Activated naive CD4-positive, alpha-beta T cell treated with anti-CD3 and anti-CD28 coated beads, Interleukin-2, amount 50 U/mL, for 72 hours (primary cell): Measurements from ENCODE around the gene HRH2. TPM values are rescaled to one million over a fixed set of nuclear protein-coding genes. Genes with fewer than 3 reads are reported as not detected.
A peak's percentile ranks its signal among the peaks of the same experiment; 100 is the strongest.

Source experiments
- ATAC-seq, 2 donors: fragments of 150-1000 bp; cut with Tn5 transposase; 2 replicates each; pipeline ENCODE4 v1.10.0; 2021; ENCODE audit warnings: mild to moderate bottlenecking in 2 of 2, moderate library complexity in 2 of 2
- DNase-seq, 2 donors: peaks; one replicate each; pipeline ENCODE4 v3.0.0; 2021 to 2022; ENCODE audit warnings: low spot score in 2 of 2
- H3K27ac Mint-ChIP-seq, 2 donors: one replicate each; pipeline ENCODE4 v1.8.0; 2022; ENCODE audit warnings: mild to moderate bottlenecking in 2 of 2, mixed read lengths in 2 of 2
- H3K36me3 Mint-ChIP-seq, 2 donors: one replicate each; pipeline ENCODE4 v1.8.0; 2022; ENCODE audit warnings: mixed read lengths in 2 of 2
- H3K9me3 Mint-ChIP-seq, 2 donors: one replicate each; pipeline ENCODE4 v1.8.0; 2022; ENCODE audit warnings: mixed read lengths in 2 of 2
- total RNA-seq, 2 donors: library from RNA; stranded (reverse); gene quantifications; one replicate each; pipeline ENCODE4 v1.2.3, GENCODE V29; 2022

HRH2 gene
- total RNA-seq, 2 donors from 2014 or later: 13.7 to 28.8 TPM

DNA sequence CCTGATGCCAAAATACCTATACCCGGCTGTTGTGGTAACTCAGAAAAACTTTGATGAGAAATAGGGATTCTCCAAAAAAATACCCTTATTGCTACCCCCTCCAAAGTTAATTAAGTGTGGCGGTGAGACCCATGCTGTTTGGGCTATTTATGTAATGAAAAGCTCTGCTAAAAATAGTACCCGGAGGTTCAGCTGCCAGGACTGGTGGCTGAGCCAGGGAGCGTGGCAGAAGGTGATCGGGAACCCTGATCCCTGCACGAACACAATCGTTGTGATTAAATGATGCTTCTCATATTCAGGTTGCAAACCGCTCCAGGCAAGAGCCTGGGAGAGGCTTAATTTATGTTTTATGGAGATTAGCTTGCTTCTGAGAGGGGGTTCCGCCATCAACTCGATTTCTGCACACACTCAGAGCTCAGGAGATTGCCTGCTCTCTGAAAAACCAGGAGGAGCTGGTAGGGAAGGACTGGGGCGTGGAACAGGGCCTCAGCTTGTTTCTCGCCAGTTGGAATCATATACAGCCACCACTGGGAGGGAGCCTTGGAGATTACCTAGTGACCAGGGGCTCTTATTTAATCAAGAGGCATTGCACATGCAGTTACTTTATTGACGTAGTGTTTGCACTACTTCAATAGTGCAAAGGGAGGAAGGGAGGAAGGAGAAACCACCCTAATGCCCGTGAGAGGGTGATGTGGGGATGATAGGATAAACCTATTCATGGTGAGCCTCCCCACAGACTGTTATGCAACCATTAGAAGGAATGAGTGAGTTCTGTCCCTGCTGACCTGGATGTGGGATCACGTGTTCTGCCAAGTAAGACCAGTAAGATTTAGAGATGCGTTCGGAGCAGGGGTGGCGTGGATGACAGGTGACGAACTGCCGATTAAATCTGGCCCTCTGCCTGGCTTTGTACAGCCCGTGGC lies 23.4 kb downstream of the HRH2 start:
- peaks cover 7 to 16% of the 10 kb centered on the region in 2 donors for H3K36me3 Mint-ChIP-seq
- ATAC-seq: no peak
- no peaks in the 10 kb centered on the region for H3K9me3 Mint-ChIP-seq
- no peak for DNase-seq
- H3K27ac Mint-ChIP-seq: no peak overlapping the region

DNA sequence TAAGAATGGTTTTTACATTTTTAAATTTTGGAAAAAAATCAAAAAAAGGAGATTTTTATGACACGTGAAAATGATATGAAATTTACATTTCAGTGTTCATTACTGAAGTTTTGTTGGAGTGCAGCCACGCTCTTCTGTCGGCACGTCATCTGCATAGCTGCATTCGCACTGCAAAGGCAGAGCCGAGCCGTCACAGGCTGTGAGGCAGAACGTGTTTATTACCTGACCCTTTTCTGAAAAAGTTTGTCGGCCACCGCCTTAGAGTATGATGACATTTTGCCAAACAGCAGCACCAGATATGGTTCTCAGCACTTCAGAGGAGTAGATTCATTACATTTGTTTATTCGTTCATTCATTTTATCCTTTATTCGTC lies 24.1 kb downstream of the HRH2 start:
- peaks cover 7 to 16% of the 10 kb centered on the region in 2 donors for H3K36me3 Mint-ChIP-seq
- ATAC-seq (no peak), DNase-seq (no peak)
- no peak overlapping the region for H3K27ac Mint-ChIP-seq
- no peaks in the 10 kb centered on the region for H3K9me3 Mint-ChIP-seq

DNA sequence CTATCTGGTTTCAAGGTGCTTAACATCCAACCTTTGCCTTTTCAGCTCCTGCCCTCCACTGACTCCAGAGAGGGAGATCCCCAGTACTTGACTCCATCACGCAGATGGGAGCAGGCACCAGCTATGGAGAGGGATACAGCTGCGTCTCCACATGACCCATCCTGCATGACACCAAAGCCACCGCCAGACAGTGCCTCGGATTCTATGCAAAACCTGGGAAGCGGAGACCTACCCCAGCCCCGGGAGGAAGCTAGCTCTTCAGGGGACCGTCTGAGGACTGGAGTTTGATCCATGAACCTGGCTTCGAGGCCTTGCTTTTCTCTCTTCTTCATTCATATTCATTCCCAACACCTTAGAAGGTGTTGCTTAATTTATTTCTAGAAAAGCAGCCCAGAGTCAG lies 24.8 kb downstream of the HRH2 start:
- DNase-seq (no peak), ATAC-seq (no peak)
- no peak overlapping the region for H3K27ac Mint-ChIP-seq
- peaks cover 7 to 16% of the 10 kb centered on the region in 2 donors for H3K36me3 Mint-ChIP-seq
- H3K9me3 Mint-ChIP-seq: no peaks in the 10 kb centered on the region

DNA sequence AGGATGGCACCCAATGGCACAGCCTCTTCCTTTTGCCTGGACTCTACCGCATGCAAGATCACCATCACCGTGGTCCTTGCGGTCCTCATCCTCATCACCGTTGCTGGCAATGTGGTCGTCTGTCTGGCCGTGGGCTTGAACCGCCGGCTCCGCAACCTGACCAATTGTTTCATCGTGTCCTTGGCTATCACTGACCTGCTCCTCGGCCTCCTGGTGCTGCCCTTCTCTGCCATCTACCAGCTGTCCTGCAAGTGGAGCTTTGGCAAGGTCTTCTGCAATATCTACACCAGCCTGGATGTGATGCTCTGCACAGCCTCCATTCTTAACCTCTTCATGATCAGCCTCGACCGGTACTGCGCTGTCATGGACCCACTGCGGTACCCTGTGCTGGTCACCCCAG lies 25.4 kb downstream of the HRH2 start:
- no peak overlapping the region for H3K27ac Mint-ChIP-seq

DNA sequence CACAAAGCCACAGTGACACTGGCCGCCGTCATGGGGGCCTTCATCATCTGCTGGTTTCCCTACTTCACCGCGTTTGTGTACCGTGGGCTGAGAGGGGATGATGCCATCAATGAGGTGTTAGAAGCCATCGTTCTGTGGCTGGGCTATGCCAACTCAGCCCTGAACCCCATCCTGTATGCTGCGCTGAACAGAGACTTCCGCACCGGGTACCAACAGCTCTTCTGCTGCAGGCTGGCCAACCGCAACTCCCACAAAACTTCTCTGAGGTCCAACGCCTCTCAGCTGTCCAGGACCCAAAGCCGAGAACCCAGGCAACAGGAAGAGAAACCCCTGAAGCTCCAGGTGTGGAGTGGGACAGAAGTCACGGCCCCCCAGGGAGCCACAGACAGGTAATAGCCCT lies 26.1 kb downstream of the HRH2 start:
- H3K9me3 Mint-ChIP-seq: no peaks in the 10 kb centered on the region
- H3K27ac Mint-ChIP-seq: peak overlapping the region in 1 of 2 donors; percentile 26
- no peak for DNase-seq
- peaks cover 7 to 16% of the 10 kb centered on the region in 2 donors for H3K36me3 Mint-ChIP-seq
- ATAC-seq: no peak

More for the DNA sequence above, 25.4 kb downstream of the HRH2 start:
- DNase-seq (no peak), ATAC-seq (no peak)
- H3K36me3 Mint-ChIP-seq: peaks cover 7 to 16% of the 10 kb centered on the region in 2 donors
- H3K9me3 Mint-ChIP-seq: no peaks in the 10 kb centered on the region

DNA sequence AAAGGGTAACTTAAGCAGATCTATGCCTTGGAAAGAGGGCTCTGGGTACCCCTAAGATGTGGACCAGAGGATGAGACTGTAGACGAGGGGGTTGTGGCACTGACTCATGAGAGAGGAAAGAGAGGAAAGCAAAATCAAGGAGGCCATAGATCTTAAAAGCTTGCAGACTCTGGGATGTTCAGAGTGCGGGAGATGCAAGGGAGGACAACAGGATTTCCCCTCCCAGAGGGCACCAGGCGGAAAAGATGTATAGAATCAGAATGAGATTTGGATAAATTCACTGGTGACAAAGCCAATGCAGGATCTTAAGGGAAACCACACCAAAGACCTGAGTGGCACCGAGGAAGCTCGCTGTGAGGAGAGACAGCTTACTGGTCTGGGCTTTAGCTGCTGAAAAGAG lies 27.1 kb downstream of the HRH2 start:
- Mint-ChIP-seq H3K9me3 (no peaks in the 10 kb centered on the region), H3K36me3 (peaks cover 7 to 16% of the 10 kb centered on the region in 2 donors), H3K27ac (peak overlapping the region; percentile 12 to 26)
- DNase-seq (no peak), ATAC-seq (no peak)

DNA sequence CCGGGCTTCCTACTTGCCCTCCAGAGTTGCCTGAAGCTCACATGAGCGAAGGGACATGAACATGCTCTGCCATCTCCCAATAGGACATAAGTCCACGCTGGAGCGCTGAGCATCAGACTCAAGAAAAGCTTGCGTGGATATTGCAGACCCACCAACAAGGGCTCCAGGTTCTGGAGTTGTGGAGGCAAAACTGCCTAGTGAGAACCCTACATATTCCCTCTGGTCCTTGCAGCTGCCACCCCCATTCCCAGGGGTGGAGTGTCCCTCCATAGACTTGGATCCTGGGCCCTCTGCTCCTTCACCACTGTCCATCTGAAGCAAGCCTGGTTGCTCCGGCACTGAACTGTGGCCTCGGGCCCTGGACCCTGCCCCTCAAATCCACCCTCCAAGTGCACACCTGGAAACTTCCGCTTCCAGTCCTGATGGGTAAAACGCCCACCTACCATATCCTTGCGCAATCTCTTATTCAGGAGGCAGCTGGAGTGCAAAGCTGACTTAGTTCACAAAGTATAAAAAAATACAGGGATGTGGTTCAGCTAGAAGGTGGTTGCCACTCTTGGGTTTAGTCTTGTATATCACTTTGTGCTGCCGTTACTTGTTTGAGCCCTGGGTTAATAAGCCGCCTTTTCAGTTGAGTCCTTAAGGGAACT lies 28.0 kb downstream of the HRH2 start:
- Mint-ChIP-seq H3K27ac (no peak overlapping the region), H3K36me3 (peaks cover 7 to 21% of the 10 kb centered on the region in 2 donors), H3K9me3 (no peaks in the 10 kb centered on the region)
- ATAC-seq: no peak
- no peak for DNase-seq

DNA sequence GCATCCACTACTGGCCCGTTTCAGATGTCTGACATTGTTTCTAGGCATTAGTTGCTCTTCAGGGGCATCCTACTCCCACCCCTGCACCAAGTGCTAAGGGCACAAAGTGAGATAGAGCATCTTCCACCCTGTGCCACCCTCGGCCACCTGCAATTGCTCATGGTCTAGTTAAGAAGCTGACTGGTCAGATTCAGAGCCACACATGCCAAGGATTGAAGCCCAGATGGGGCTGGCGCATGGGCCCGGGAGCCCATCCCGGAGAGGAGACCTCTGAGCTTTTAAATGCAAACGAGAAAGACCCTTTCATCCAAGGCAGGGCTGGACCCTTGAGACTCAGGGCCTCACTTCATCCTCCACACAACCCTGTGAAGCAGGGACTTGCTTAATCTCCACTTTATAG lies 28.5 kb downstream of the HRH2 start:
- DNase-seq: no peak
- Mint-ChIP-seq H3K9me3 (no peaks in the 10 kb centered on the region), H3K27ac (no peak overlapping the region), H3K36me3 (peaks cover 7 to 24% of the 10 kb centered on the region in 2 donors)
- no peak for ATAC-seq

DNA sequence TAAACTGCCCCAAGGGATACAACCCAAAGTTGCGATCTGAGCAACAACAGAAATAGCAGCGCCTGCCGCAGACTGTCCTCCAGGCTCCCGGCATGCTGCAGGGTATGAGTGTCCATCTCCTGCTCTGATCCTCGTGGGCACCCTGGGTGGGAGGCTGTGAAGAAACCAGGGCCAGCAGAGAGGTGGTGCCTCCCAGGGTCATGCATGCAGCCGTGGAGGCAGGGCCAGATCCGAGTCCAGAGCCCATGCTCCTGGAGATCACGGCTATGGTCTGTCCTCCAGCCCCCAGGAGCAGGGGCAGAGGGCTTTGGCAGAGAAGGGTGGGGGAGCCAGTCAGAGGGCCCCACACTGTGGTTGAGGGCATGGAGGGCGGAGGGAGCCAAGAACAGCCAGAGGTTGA lies 29.0 kb downstream of the HRH2 start:
- Mint-ChIP-seq H3K9me3 (no peaks in the 10 kb centered on the region), H3K27ac (no peak overlapping the region), H3K36me3 (peaks cover 7 to 24% of the 10 kb centered on the region in 2 donors)
- DNase-seq: no peak
- no peak for ATAC-seq

DNA sequence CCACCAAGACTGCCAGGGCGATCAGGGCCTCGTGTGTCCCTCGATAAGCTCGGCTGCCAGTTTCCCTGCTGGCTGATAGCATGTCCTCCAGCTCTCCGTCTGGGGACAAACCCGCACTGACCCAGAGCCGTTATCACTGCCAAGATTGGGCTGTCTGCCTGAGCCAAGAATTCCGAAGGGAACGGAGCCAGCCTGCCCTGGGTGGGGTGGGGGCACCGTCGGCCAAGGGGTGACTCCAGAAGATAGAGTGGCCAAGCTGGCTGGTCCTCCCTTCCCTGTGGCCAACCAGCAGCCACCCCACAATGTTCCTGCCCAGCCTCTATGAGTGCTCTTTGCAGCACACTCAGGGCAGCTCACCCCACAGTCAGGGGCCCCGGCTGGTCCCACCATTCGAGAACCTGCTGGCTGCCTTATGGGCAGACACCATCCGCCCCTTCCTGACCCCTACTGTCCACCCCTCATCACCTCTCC lies 29.4 kb downstream of the HRH2 start:
- Mint-ChIP-seq H3K9me3 (no peaks in the 10 kb centered on the region), H3K27ac (peak overlapping the region in 1 of 2 donors; percentile 37), H3K36me3 (peaks cover 7 to 24% of the 10 kb centered on the region in 2 donors)
- ATAC-seq (no peak), DNase-seq (no peak)

DNA sequence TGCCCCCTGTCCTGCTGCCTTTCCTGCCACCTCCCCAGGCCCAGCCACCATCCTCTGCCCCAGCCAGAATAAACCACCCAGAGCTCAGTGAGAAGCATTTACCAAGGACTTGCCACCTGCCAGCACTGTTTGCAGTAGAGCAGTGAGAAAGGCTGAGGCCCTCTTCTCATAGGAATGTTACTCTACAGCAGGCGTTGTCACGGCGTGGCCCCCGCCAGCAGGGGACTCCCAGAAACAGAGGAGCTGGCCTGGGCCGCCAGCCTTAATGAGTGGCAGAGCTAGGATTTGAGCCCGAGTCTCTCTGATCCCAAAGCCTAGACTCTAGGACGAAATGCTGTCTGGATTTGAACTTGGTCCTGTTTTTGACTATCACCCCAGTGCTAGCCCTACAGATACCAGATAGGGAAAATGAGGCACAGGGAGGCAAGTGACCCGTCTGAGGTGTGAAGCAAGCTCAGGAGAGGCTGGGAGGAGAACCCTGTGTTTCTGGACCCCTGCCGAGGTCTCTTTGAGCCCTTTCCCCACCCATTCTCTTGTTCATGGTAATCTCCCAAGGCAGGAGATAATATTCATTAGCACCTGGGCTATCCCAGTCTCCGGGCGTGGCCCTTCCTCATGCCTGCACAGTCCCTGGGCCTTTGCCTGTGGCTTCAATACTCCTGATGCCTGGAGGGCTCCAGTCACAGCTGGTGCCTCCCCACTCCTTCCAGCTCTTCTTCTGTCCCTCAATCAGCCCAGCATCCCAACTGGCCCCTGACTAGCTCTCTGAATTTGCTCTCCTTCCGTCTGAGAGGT lies 30.7 kb downstream of the HRH2 start:
- H3K36me3 Mint-ChIP-seq: peaks cover 2 to 13% of the 10 kb centered on the region in 2 donors

DNA sequence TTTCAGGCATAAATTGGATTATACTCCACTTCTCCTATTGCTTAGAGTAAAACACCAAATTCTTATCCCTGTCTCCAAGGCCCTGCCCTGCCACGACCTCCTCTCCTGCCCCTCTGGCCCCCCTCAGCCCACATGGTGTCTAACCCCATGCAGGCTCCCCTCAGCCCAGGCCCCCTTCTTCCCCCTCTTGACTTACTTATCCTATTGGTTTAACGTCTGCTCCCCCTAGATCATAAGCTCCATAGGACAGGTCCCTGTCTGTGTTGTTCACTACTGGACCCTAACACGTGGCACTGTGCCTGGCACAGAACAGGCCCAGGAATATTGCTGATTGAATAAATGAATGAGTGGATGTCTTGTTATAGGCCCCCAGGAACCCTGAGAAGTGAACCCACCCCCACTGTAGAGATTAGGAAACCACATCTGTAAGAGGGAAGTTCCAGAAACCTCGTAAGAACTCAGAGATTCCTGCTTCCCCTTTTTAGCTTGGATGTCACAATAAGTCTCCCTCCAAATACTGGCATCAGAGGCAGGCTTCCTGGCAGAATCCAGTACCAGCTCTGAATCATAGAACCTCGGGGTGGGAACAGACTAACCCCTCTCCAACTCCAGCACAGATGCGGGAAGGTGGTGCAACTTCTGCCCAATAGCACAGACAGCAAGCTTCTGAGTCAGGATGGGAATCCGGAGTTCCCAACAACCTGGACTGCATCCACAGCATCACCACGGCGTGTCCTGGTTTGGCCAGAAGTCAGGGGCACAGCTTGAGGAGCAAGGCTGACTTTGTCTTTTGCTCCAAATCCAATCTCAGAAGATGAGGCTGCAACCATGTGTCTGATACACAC lies 31.5 kb downstream of the HRH2 start:
- Mint-ChIP-seq H3K36me3 (peaks cover 0 to 8% of the 10 kb centered on the region in 2 donors), H3K9me3 (no peaks in the 10 kb centered on the region), H3K27ac (peak overlapping the region; percentile 37 to 70)
- ATAC-seq (no peak), DNase-seq (no peak)

More for the DNA sequence above, 30.7 kb downstream of the HRH2 start:
- Mint-ChIP-seq H3K27ac (peak overlapping the region; percentile 37 to 68), H3K9me3 (no peaks in the 10 kb centered on the region)
- ATAC-seq: no peak
- no peak for DNase-seq

DNA sequence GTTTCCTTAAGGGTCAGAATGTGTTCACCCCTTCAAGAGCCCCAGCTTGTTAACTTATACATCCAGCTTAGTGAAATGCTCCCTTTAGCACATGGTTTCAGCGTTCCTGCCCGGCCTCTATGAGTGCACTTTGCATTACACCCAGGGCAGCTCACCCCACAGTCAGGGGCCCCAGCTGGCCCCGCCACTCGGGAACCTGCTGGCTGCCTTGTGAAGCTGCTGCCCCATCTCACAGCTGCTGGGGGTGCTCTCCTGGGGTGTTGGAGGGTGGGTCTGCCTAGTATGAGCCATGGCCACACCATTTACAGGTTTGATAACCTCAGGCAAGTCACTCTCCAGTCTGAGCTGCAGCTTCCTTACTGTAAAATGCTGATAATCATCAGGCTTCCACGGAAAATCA lies 32.2 kb downstream of the HRH2 start:
- peaks cover 0 to 8% of the 10 kb centered on the region in 2 donors for H3K36me3 Mint-ChIP-seq
- DNase-seq (no peak), ATAC-seq (no peak)
- H3K9me3 Mint-ChIP-seq: no peaks in the 10 kb centered on the region
- H3K27ac Mint-ChIP-seq: peak overlapping the region in 1 of 2 donors; percentile 7

DNA sequence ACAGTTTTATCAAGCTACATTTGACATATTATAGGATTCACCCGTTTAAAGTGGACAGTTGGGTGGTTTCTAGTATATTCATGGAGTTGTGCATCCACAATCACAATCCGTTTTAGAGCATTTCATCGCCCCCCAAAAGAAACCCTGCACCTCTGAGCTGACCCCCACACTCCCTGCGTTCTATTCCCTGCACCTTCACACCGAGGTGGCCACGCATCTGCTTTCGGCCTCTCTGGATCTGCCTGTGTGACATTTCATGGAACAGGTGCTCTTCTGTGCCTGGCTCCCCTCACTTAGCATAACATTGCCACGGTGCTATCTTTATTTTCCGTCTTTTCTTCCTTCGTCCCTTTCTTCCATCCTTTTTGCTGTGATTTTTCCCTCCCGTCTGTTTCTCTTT lies 32.7 kb downstream of the HRH2 start:
- H3K27ac Mint-ChIP-seq: peak overlapping the region; percentile 7 to 96

DNA sequence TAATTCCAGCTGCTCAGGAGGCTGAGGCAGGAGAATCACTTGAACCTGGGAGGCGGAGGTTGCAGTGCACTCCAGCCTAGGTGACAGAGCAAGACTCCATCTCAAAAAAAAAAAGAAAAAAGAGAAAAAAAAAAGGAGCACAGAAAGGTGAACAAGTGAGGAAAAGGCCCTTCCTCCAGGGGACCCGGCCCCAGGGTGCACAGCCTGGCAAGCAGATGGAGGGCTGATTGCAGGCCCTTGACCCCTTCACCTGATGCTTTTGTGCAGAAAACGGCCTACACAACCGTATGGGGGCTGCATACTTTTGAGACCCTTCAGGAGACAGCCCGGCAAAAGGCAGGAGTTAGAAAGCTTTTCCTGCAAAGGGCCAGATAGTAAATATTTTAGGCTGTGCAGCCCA lies 33.9 kb downstream of the HRH2 start:
- H3K36me3 Mint-ChIP-seq: peaks cover 0 to 8% of the 10 kb centered on the region in 2 donors
- no peaks in the 10 kb centered on the region for H3K9me3 Mint-ChIP-seq
- no peak overlapping the region for H3K27ac Mint-ChIP-seq
- ATAC-seq: no peak
- DNase-seq: no peak

More for the DNA sequence above, 32.7 kb downstream of the HRH2 start:
- ATAC-seq (no peak), DNase-seq (no peak)
- Mint-ChIP-seq H3K36me3 (peaks cover 0 to 8% of the 10 kb centered on the region in 2 donors), H3K9me3 (no peaks in the 10 kb centered on the region)
